ENCODE results near the gene SLAIN2.

Gene SLAIN2

DNA sequence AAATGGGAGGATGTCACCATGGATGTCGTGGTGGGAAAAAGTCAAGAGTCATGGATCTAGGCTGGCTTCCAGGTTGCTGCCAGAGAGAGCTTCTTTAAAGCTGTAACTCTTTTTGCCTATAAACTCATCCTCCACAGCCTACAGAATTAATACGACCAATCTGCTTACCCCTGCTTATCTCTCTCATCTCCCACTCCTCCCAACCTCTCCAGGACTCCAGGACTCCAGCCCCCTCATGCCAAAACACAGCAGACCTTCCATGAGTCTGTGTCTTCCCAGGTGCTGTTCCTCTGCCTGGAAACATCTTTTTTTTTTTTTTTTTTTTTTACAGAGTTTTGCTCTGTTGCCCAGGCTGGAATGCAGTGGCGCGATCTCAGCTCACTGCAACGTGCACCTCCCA is 126.6 kb downstream of the SLAIN2 start:
- in situ Hi-C loops (cut with HindIII; ENCODE audit: low pct_ligation_motif_present, low pct_unique_long_range_greater_than_20kb, low sequenced_read_pairs), result no loop called here
- no peak for DNase-seq

DNA sequence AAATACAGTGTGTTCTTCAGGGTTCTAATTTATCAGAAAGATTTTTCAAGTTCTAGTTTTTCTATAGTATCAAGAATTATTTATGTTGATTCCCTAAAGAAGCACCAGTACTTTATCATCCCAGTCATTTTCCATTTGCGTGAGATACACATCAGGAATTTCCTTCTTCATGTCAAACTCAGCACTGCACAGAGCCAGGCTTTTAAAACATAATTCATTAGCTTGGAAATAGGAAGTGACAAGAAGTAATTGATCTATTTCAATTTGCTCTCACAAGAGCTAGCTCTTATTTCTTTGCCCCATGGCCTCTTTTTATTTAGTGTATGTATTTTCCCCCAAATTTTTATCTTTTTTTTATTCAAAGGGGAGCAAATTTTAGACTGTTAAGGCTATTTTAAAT is 128.8 kb downstream of the SLAIN2 start:
- no peak for DNase-seq
- in situ Hi-C loops (cut with HindIII; ENCODE audit: low pct_ligation_motif_present, low pct_unique_long_range_greater_than_20kb, low sequenced_read_pairs), result no loop called here

DNA sequence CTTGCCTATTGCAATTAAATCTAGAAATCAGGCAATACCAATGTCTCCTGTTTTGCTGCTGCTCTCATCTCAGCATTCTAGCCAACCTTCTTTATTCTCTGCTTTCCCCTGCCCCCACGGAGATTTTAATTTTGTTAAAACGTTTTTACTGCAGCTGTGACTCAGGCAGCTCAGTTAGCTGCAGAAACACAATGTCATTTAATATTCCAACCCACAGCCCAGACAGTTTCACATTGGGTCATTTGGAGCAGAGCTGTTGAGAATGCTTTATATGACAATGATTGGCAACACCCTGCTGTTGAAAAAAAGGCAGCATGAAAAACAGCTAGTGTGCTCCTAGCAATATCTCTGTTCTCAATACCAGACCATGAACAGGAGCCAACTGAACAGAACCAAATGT is 129.2 kb downstream of the SLAIN2 start:
- DNase-seq, result no peak
- in situ Hi-C loops (cut with HindIII; ENCODE audit: low pct_ligation_motif_present, low pct_unique_long_range_greater_than_20kb, low sequenced_read_pairs), result no loop called here

DNA sequence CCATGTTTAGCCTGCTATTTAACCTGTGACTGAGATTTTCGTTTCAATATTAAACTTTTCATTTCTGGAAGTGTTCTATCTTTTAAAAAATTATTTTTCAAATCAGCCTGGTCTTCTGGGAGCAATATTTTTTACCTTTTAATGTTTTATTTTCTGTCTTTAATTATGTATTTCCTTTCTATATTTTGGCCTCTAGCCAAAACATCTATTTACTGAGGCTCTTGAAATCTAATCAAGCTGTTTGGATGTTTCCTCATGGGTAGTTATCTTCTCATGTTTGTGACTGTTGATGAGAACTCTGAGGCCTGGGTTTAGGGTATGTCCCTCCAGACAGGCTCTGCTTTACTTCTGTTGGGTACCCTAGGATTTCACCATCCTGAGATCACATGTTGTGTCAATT is 131.5 kb downstream of the SLAIN2 start:
- no peak for DNase-seq
- in situ Hi-C loops (cut with HindIII; ENCODE audit: low pct_ligation_motif_present, low pct_unique_long_range_greater_than_20kb, low sequenced_read_pairs), result no loop called here

DNA sequence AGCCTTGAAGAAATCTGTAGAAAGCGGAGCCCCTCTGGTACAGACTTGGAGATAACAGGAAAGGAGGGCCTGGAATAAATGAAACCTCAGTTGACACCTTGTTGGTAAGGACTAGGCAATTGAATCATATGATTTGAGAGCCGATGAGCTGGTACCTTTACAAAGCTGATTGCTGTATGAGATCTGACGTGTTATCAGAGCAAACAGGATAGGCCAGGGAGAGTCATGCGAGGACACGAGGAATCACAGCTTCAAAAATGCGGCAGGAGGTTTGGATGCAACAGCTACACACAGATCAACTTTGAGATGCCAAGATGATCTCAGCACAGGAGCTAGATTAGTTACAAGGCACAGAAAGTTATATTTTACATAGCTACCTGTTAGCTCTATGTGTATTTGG is 134.4 kb downstream of the SLAIN2 start:
- in situ Hi-C loops (cut with HindIII; ENCODE audit: low pct_ligation_motif_present, low pct_unique_long_range_greater_than_20kb, low sequenced_read_pairs), result no loop called here
- no peak for DNase-seq

Data from ACHN (cell line).